IMR-90 (cell line): Measurements from ENCODE around the gene GPC5. TPM values are rescaled to one million over a fixed set of nuclear protein-coding genes. Genes with fewer than 3 reads are reported as not detected.

Experiments used
- ATAC-seq: fragments of 200-7000 bp; cut with Tn5 transposase; 2 replicates; pipeline ENCODE4 v1.9.1; 2020; ENCODE audit warnings: low read depth, mild to moderate bottlenecking, moderate library complexity
- BruUV-seq: library from RNA; stranded (reverse); fragments of 400-500 nt; replicated peaks from 2 replicates; lab custom pipeline; 2021; lab: Mats Ljungman, UMichigan
- CTCF ChIA-PET: fragments of 300-600 bp; formaldehyde crosslinking; extraction: SDS; loops from one replicate; lab custom pipeline; 2021; ENCODE audit warnings: antibody characterized with exemption; lab: Yijun Ruan, JAX
- POLR2A ChIA-PET: fragments of 300-600 bp; sonication (Branson Sonifier 250); formaldehyde crosslinking; loops from one replicate; lab custom pipeline; 2022; ENCODE audit warnings: antibody characterized with exemption; ENCODE audit not compliant: unreplicated experiment; lab: Charles Lee
- DNase-seq: peaks from one replicate; pipeline ENCODE4 v3.0.0; 2013
- H2AFZ ChIP-seq: replicated peaks from 2 replicates; pipeline ENCODE3; 2013; ENCODE audit warnings: low read length, mild to moderate bottlenecking; ENCODE audit not compliant: poor library complexity
- H2AK5ac ChIP-seq: 2 replicates; pipeline ENCODE4 v1.6.1; 2013; ENCODE audit warnings: low read depth, low read length, inconsistent platforms
- H2AK9ac ChIP-seq: replicated peaks from 2 replicates; pipeline ENCODE3; 2013; ENCODE audit warnings: mild to moderate bottlenecking, low read depth, low read length, moderate library complexity; ENCODE audit not compliant: poor library complexity
- H2BK120ac ChIP-seq: 2 replicates; pipeline ENCODE4 v1.6.1; 2013; ENCODE audit warnings: low read depth, low read length, inconsistent platforms
- H2BK15ac ChIP-seq: 3 replicates; pipeline ENCODE4 v1.6.1; 2013; ENCODE audit warnings: low read depth, low read length, inconsistent platforms
- H2BK20ac ChIP-seq: 2 replicates; pipeline ENCODE4 v1.6.1; 2013; ENCODE audit warnings: low read depth, mild to moderate bottlenecking, inconsistent platforms, low read length, moderate library complexity
- H2BK5ac ChIP-seq: 2 replicates; pipeline ENCODE4 v1.6.1; 2013; ENCODE audit warnings: mild to moderate bottlenecking, low read depth, low read length, inconsistent platforms; ENCODE audit not compliant: poor library complexity, severe bottlenecking
- H3K14ac ChIP-seq: replicated peaks from 2 replicates; pipeline ENCODE4 v1.6.1; 2013; ENCODE audit warnings: low read depth, low read length, inconsistent platforms
- H3K18ac ChIP-seq: 2 replicates; pipeline ENCODE4 v1.6.1; 2013; ENCODE audit warnings: low read depth, low read length, control low read depth
- H3K23ac ChIP-seq: 2 replicates; pipeline ENCODE4 v1.6.1; 2013; ENCODE audit warnings: low read depth, low read length, inconsistent platforms
- H3K27ac ChIP-seq: 2 replicates; pipeline ENCODE4 v1.5.1; 2013; ENCODE audit warnings: mild to moderate bottlenecking, control low read depth, low read length; ENCODE audit not compliant: insufficient read depth
- H3K27me3 ChIP-seq: 2 replicates; pipeline ENCODE4 v1.6.1; 2013; ENCODE audit warnings: low read length; ENCODE audit not compliant: control insufficient read depth, insufficient read depth
- H3K36me3 ChIP-seq: 2 replicates; pipeline ENCODE4 v1.6.1; 2013; ENCODE audit warnings: low read length, mixed read lengths; ENCODE audit not compliant: control insufficient read depth, insufficient read depth
- H3K4ac ChIP-seq: 2 replicates; pipeline ENCODE4 v1.6.1; 2013; ENCODE audit warnings: low read depth, low read length, inconsistent platforms
- H3K4me1 ChIP-seq: 2 replicates; pipeline ENCODE4 v1.6.1; 2013; ENCODE audit warnings: low read length, mixed read lengths; ENCODE audit not compliant: control insufficient read depth, insufficient read depth
- H3K4me2 ChIP-seq: 2 replicates; pipeline ENCODE4 v1.6.1; 2013; ENCODE audit warnings: low read depth, mild to moderate bottlenecking, control low read depth, low read length, moderate library complexity
- H3K4me3 ChIP-seq: 2 replicates; pipeline ENCODE4 v1.5.1; 2013; ENCODE audit warnings: low read depth, mild to moderate bottlenecking, control low read depth, low read length, moderate library complexity; ENCODE audit not compliant: insufficient read depth
- H3K56ac ChIP-seq: 2 replicates; pipeline ENCODE4 v1.6.1; 2013; ENCODE audit warnings: low read length, inconsistent platforms; ENCODE audit not compliant: insufficient read depth; ENCODE audit errors: extremely low read depth
- H3K79me1 ChIP-seq, 2 experiments: 2 replicates each; pipeline ENCODE4 v1.6.1; 2013; ENCODE audit warnings: low read length in 2 of 2, inconsistent platforms in 1 of 2, low read depth in 1 of 2
- H3K9ac ChIP-seq: 2 replicates; pipeline ENCODE4 v1.6.1; 2013; ENCODE audit warnings: low read depth, low read length, control low read depth
- H3K9me1 ChIP-seq: 2 replicates; pipeline ENCODE4 v1.6.1; 2013; ENCODE audit warnings: low read length, inconsistent platforms; ENCODE audit not compliant: insufficient read depth
- H3K9me3 ChIP-seq: 2 replicates; pipeline ENCODE4 v1.6.1; 2013; ENCODE audit warnings: low read length; ENCODE audit not compliant: control insufficient read depth, insufficient read depth
- H4K20me1 ChIP-seq: 2 replicates; pipeline ENCODE4 v1.6.1; 2013; ENCODE audit warnings: low read length, inconsistent platforms; ENCODE audit not compliant: insufficient read depth
- H4K5ac ChIP-seq: 2 replicates; pipeline ENCODE4 v1.6.1; 2013; ENCODE audit warnings: mild to moderate bottlenecking, low read depth, low read length, control low read depth
- H4K8ac ChIP-seq, 2 experiments: 2 replicates each; pipeline ENCODE4 v1.6.1; 2013; ENCODE audit warnings: low read depth in 2 of 2, low read length in 2 of 2, control low read depth in 1 of 2, inconsistent platforms in 1 of 2
- H4K91ac ChIP-seq: 2 replicates; pipeline ENCODE4 v1.6.1; 2013; ENCODE audit warnings: low read depth, low read length, inconsistent platforms; ENCODE audit not compliant: insufficient read depth
- CEBPB ChIP-seq: IDR thresholded peaks from 2 replicates; pipeline ENCODE4 v1.6.1; 2012; ENCODE audit warnings: low read depth, low read length, improper control_type of control experiment
- FOS ChIP-seq: fragments of 150-350 bp; IDR thresholded peaks from 2 replicates; pipeline ENCODE4 v1.6.1; 2016; ENCODE audit warnings: low read depth, low read length
- MAFK ChIP-seq: IDR thresholded peaks from 2 replicates; pipeline ENCODE4 v1.6.1; 2012; ENCODE audit warnings: low read depth, low read length, improper control_type of control experiment
- SMC3 ChIP-seq: fragments of 150-350 bp; IDR thresholded peaks from 2 replicates; pipeline ENCODE4 v1.6.1; 2016; ENCODE audit warnings: low read depth, mild to moderate bottlenecking, antibody characterized with exemption, low read length, moderate library complexity
- USF2 ChIP-seq: fragments of 150-350 bp; IDR thresholded peaks from 2 replicates; pipeline ENCODE4 v1.6.1; 2017; ENCODE audit warnings: mild to moderate bottlenecking, antibody characterized with exemption, low read length, low read depth
- WGBS, 2 experiments: methylation state at CpG; one replicate each; pipeline versions ENCODE4 v1.1.5 to v1.1.7; 2013; ENCODE audit warnings: missing lambda C conversion rate in 2 of 2; ENCODE audit not compliant: insufficient read length in 1 of 2; ENCODE audit errors: extremely low coverage in 2 of 2; 5-methylcytosine and 5-hydroxymethylcytosine counted together
- dilution Hi-C: fragments of 300-500 bp; cut with HindIII; formaldehyde crosslinking; loops from one replicate; pipeline ENCODE4 v1.14.3; 2018; ENCODE audit warnings: low sequenced_read_pairs; ENCODE audit not compliant: unreplicated experiment
- in situ Hi-C: fragments of 300-500 bp; cut with MboI; formaldehyde crosslinking; loops from 3 replicates; pipeline ENCODE4 v1.14.3; 2019; ENCODE audit warnings: low sequenced_read_pairs, inconsistent platforms, mixed read lengths
- intact Hi-C: fragments of 100-400 bp; cut with micrococcal nuclease; formaldehyde crosslinking; loops from 2 replicates; pipeline ENCODE4 v1.10.0; 2022
- polyA plus RNA-seq, 3 experiments: library from polyadenylated mRNA; depleted of rRNA; stranded (reverse); fragments of >200 nt; gene quantifications; 2 replicates each; pipeline ENCODE4 v1.2.3, GENCODE V29; 2012; ENCODE audit warnings: low replicate concordance in 1 of 3
- total RNA-seq: library from RNA; depleted of rRNA; stranded (reverse); fragments of >200 nt; gene quantifications from 2 replicates; pipeline ENCODE4 v1.2.3, GENCODE V29; 2012

GPC5 gene
- total and polyA plus RNA-seq, 2 of the 4 experiments (the other 2 are of a cell fraction): 0.94 to 1.8 TPM

GRCh38 chr13:92188574-92188973 is 790.2 kb downstream of the GPC5 start:
- WGBS, 2 experiments: no CpG with 5 or more reads among the region's 2 CpGs
- BruUV-seq: no TSS peak

More at GRCh38 chr13:92188574-92188973, 790.2 kb downstream of the GPC5 start:
- Histone ChIP-seq H4K91ac (no peak overlapping the region), H3K23ac (no peak overlapping the region), H3K36me3 (no peaks in the 10 kb centered on the region), H4K20me1 (no peaks in the 10 kb centered on the region), H3K9me1 (no peaks in the 10 kb centered on the region), H3K18ac (no peak overlapping the region), H2BK15ac (no peak overlapping the region), H3K14ac (no peak overlapping the region), H4K5ac (no peak overlapping the region), H2AFZ (no peak overlapping the region), H3K4me2 (no peak overlapping the region), H2AK9ac (no peak overlapping the region), H3K4me1 (no peaks in the 10 kb centered on the region), H3K9ac (no peak overlapping the region), H3K56ac (no peak overlapping the region), H3K27ac (no peak overlapping the region), H3K4me3 (no peak overlapping the region), H3K79me1 (no peaks in the 10 kb centered on the region), H2BK20ac (no peak overlapping the region), H2BK5ac (no peak overlapping the region), H3K9me3 (no peaks in the 10 kb centered on the region), H3K27me3 (no peaks in the 10 kb centered on the region), H2BK120ac (no peak overlapping the region), H3K4ac (no peak overlapping the region), H2AK5ac (no peak overlapping the region), H4K8ac (no peak overlapping the region)
- ATAC-seq (no peak), DNase-seq (no peak)
- CTCF ChIA-PET: no interaction called here
- intact Hi-C loops (loop anchor here (10.0 kb wide), 1 partner anchor 436 kb away; no protein-coding TSS in a partner anchor), dilution Hi-C loops (no loop called here), in situ Hi-C loops (loop anchor here (10.0 to 25.0 kb wide), 2 partner anchors 346 to 974 kb away; no protein-coding TSS in a partner anchor)
- TF ChIP-seq SMC3 (no peak), CEBPB (no peak), FOS (no peak), USF2 (no peak), MAFK (peak; percentile 83)
- POLR2A ChIA-PET: no interaction called here
